ENCODE results near the gene SPTBN5. TPM values are rescaled to one million over a fixed set of nuclear protein-coding genes. Genes with fewer than 3 reads are reported as not detected.

SPTBN5 gene
- total RNA-seq, 2 donors from 2014 or later = 0.55 to 1.4 TPM

GRCh38 chr15:41869770-41870688, 23.8 kb downstream of the SPTBN5 start:
- H3K27ac Mint-ChIP-seq = peak overlapping the region; percentile 29 to 80
- DNase-seq (ENCODE audit: low spot score in 2 of 2) = no peak
- H3K36me3 Mint-ChIP-seq = no peaks in the 10 kb centered on the region
- H3K9me3 Mint-ChIP-seq = no peaks in the 10 kb centered on the region
- ATAC-seq = no peak

GRCh38 chr15:41868321-41868720, 25.5 kb downstream of the SPTBN5 start:
- H3K27ac Mint-ChIP-seq = no peak overlapping the region
- no peak for ATAC-seq

GRCh38 chr15:41866872-41867579, 26.8 kb downstream of the SPTBN5 start:
- H3K9me3 Mint-ChIP-seq = no peaks in the 10 kb centered on the region

More at GRCh38 chr15:41868321-41868720, 25.5 kb downstream of the SPTBN5 start:
- no peaks in the 10 kb centered on the region for H3K36me3 Mint-ChIP-seq
- H3K9me3 Mint-ChIP-seq = no peaks in the 10 kb centered on the region
- no peak for DNase-seq (ENCODE audit: low spot score in 2 of 2)

GRCh38 chr15:41866263-41866703, 27.6 kb downstream of the SPTBN5 start:
- ATAC-seq (no peak), DNase-seq (ENCODE audit: low spot score in 2 of 2) (no peak)
- H3K36me3 Mint-ChIP-seq = no peaks in the 10 kb centered on the region
- H3K27ac Mint-ChIP-seq = no peak overlapping the region
- no peaks in the 10 kb centered on the region for H3K9me3 Mint-ChIP-seq

More at GRCh38 chr15:41866872-41867579, 26.8 kb downstream of the SPTBN5 start:
- no peak for ATAC-seq
- DNase-seq (ENCODE audit: low spot score in 2 of 2) = no peak
- Mint-ChIP-seq H3K36me3 (no peaks in the 10 kb centered on the region), H3K27ac (peak overlapping the region in 1 of 2 donors; percentile 57)

GRCh38 chr15:41865490-41866055, 28.3 kb downstream of the SPTBN5 start:
- no peak overlapping the region for H3K27ac Mint-ChIP-seq

GRCh38 chr15:41862515-41863116, 31.2 kb downstream of the SPTBN5 start:
- Mint-ChIP-seq H3K36me3 (no peaks in the 10 kb centered on the region), H3K9me3 (no peaks in the 10 kb centered on the region), H3K27ac (no peak overlapping the region)
- no peak for DNase-seq (ENCODE audit: low spot score in 2 of 2)
- no peak for ATAC-seq

More at GRCh38 chr15:41865490-41866055, 28.3 kb downstream of the SPTBN5 start:
- DNase-seq (ENCODE audit: low spot score in 2 of 2) = no peak
- no peak for ATAC-seq
- Mint-ChIP-seq H3K9me3 (no peaks in the 10 kb centered on the region), H3K36me3 (no peaks in the 10 kb centered on the region)

- DNase-seq (ENCODE audit: low spot score in 2 of 2) = no peak
- ATAC-seq = no peak
- Mint-ChIP-seq H3K27ac (no peak overlapping the region), H3K9me3 (no peaks in the 10 kb centered on the region), H3K36me3 (no peaks in the 10 kb centered on the region)
These were observed 32.0 kb downstream of the SPTBN5 start for GRCh38 chr15:41861736-41862356.

GRCh38 chr15:41860049-41860828, 33.6 kb downstream of the SPTBN5 start:
- H3K27ac Mint-ChIP-seq = peak overlapping the region in 1 of 2 donors; percentile 50
- ATAC-seq = no peak
- no peaks in the 10 kb centered on the region for H3K9me3 Mint-ChIP-seq
- no peaks in the 10 kb centered on the region for H3K36me3 Mint-ChIP-seq
- DNase-seq (ENCODE audit: low spot score in 2 of 2) = no peak

- Mint-ChIP-seq H3K27ac (no peak overlapping the region), H3K36me3 (no peaks in the 10 kb centered on the region), H3K9me3 (no peaks in the 10 kb centered on the region)
- DNase-seq (ENCODE audit: low spot score in 2 of 2) (no peak), ATAC-seq (no peak)
These were observed 35.1 kb downstream of the SPTBN5 start for GRCh38 chr15:41858756-41859155.

GRCh38 chr15:41857316-41857715, 36.5 kb downstream of the SPTBN5 start:
- Mint-ChIP-seq H3K9me3 (no peaks in the 10 kb centered on the region), H3K27ac (no peak overlapping the region), H3K36me3 (no peaks in the 10 kb centered on the region)
- no peak for ATAC-seq
- DNase-seq (ENCODE audit: low spot score in 2 of 2) = no peak

- no peak for DNase-seq (ENCODE audit: low spot score in 2 of 2)
- Mint-ChIP-seq H3K36me3 (no peaks in the 10 kb centered on the region), H3K27ac (no peak overlapping the region), H3K9me3 (no peaks in the 10 kb centered on the region)
- no peak for ATAC-seq
These were observed 37.1 kb downstream of the SPTBN5 start for GRCh38 chr15:41856716-41857115.

GRCh38 chr15:41856262-41856661, 37.6 kb downstream of the SPTBN5 start:
- H3K9me3 Mint-ChIP-seq = no peaks in the 10 kb centered on the region
- DNase-seq (ENCODE audit: low spot score in 2 of 2) = no peak
- no peak overlapping the region for H3K27ac Mint-ChIP-seq
- no peak for ATAC-seq
- H3K36me3 Mint-ChIP-seq = no peaks in the 10 kb centered on the region

GRCh38 chr15:41855261-41855961, 38.4 kb downstream of the SPTBN5 start:
- H3K27ac Mint-ChIP-seq = peak overlapping the region; percentile 36 to 44
- DNase-seq (ENCODE audit: low spot score in 2 of 2) (no peak), ATAC-seq (no peak)
- no peaks in the 10 kb centered on the region for H3K9me3 Mint-ChIP-seq
- no peaks in the 10 kb centered on the region for H3K36me3 Mint-ChIP-seq

- Mint-ChIP-seq H3K27ac (no peak overlapping the region), H3K9me3 (no peaks in the 10 kb centered on the region), H3K36me3 (no peaks in the 10 kb centered on the region)
- DNase-seq (ENCODE audit: low spot score in 2 of 2) = no peak
- ATAC-seq = no peak
These were observed 39.4 kb downstream of the SPTBN5 start for GRCh38 chr15:41854443-41854842.

- no peaks in the 10 kb centered on the region for H3K36me3 Mint-ChIP-seq
- H3K27ac Mint-ChIP-seq = no peak overlapping the region
- no peak for ATAC-seq
- H3K9me3 Mint-ChIP-seq = no peaks in the 10 kb centered on the region
- no peak for DNase-seq (ENCODE audit: low spot score in 2 of 2)
These were observed 40.0 kb downstream of the SPTBN5 start for GRCh38 chr15:41853831-41854230.

Data from activated naive CD4-positive, alpha-beta T cell treated with anti-CD3 and anti-CD28 coated beads, Interleukin-2, amount 50 U/mL, for 72 hours (primary cell).